HUES64 (cell line): Measurements from ENCODE around the gene ZBTB39.
"Not testable (repeated sequence)": the region's sequence is repeated elsewhere in the genome, so short reads cannot be mapped to it uniquely, and the experiment has no call there.

Experiments used
- H3K27ac ChIP-seq: 2 replicates; pipeline ENCODE4 v1.7.0; 2013; ENCODE audit warnings: low read depth, low read length, inconsistent platforms
- H3K27me3 ChIP-seq: 2 replicates; pipeline ENCODE4 v1.6.1; 2013; ENCODE audit warnings: mild to moderate bottlenecking, low read length; ENCODE audit not compliant: insufficient read depth
- H3K36me3 ChIP-seq: 2 replicates; pipeline ENCODE4 v1.6.1; 2013; ENCODE audit warnings: mild to moderate bottlenecking, low read length; ENCODE audit not compliant: insufficient read depth
- H3K4me1 ChIP-seq: 2 replicates; pipeline ENCODE4 v1.6.1; 2013; ENCODE audit warnings: mild to moderate bottlenecking, low read length, moderate library complexity; ENCODE audit not compliant: insufficient read depth
- H3K4me3 ChIP-seq: 2 replicates; pipeline ENCODE4 v1.5.1; 2013; ENCODE audit warnings: mild to moderate bottlenecking, low read length, moderate library complexity
- H3K9ac ChIP-seq: 2 replicates; pipeline ENCODE4 v1.6.1; 2013; ENCODE audit warnings: mild to moderate bottlenecking, low read depth, low read length
- H3K9me3 ChIP-seq: 2 replicates; pipeline ENCODE4 v1.6.1; 2013; ENCODE audit warnings: low read depth, low read length; ENCODE audit not compliant: insufficient read depth
- WGBS: fragments of 150-250, 120-280 bp; methylation state at CpG from one replicate; pipeline ENCODE4 v1.1.7; 2013; ENCODE audit warnings: missing lambda C conversion rate; 5-methylcytosine and 5-hydroxymethylcytosine counted together

Gene ZBTB39

GRCh38 chr12:56989861-56990610 lies 16.3 kb downstream of the ZBTB39 start:
- H3K9me3 ChIP-seq = no peaks in the 10 kb centered on the region
- peaks cover 7% of the 10 kb centered on the region; the same call in 1 of the 2 replicates for H3K4me1 ChIP-seq
- H3K27me3 ChIP-seq = no peaks in the 10 kb centered on the region
- no peak overlapping the region for H3K4me3 ChIP-seq
- H3K9ac ChIP-seq = no peak overlapping the region
- H3K27ac ChIP-seq = no peak overlapping the region
- over 99% methylated on average over 6 of the region's 7 CpGs for WGBS
- H3K36me3 ChIP-seq = no peaks in the 10 kb centered on the region

- WGBS = 78% methylated on average over 5 of the region's 5 CpGs
- Histone ChIP-seq H3K27ac (no peak overlapping the region), H3K27me3 (no peaks in the 10 kb centered on the region), H3K4me3 (no peak overlapping the region), H3K36me3 (no peaks in the 10 kb centered on the region), H3K9ac (no peak overlapping the region), H3K4me1 (peaks cover 7% of the 10 kb centered on the region; the same call in 1 of the 2 replicates), H3K9me3 (no peaks in the 10 kb centered on the region)
These were observed 18.1 kb downstream of the ZBTB39 start for GRCh38 chr12:56988207-56988739.

- Histone ChIP-seq H3K4me1 (peaks cover 7% of the 10 kb centered on the region; the same call in 1 of the 2 replicates), H3K4me3 (no peak overlapping the region), H3K27me3 (no peaks in the 10 kb centered on the region), H3K9ac (no peak overlapping the region), H3K36me3 (no peaks in the 10 kb centered on the region), H3K27ac (no peak overlapping the region), H3K9me3 (no peaks in the 10 kb centered on the region)
- 34% methylated on average over 11 of the region's 11 CpGs for WGBS
These were observed 18.7 kb downstream of the ZBTB39 start for GRCh38 chr12:56987551-56988053.

- H3K4me1 ChIP-seq = peaks cover 7% of the 10 kb centered on the region; the same call in 1 of the 2 replicates
- no peak overlapping the region for H3K27ac ChIP-seq
- no peak overlapping the region for H3K9ac ChIP-seq
- no peaks in the 10 kb centered on the region for H3K9me3 ChIP-seq
- H3K36me3 ChIP-seq = no peaks in the 10 kb centered on the region
- no peaks in the 10 kb centered on the region for H3K27me3 ChIP-seq
- no peak overlapping the region for H3K4me3 ChIP-seq
These were observed 19.3 kb downstream of the ZBTB39 start for GRCh38 chr12:56987011-56987410.

- H3K9ac ChIP-seq, H3K4me3 ChIP-seq, H3K36me3 ChIP-seq, H3K27me3 ChIP-seq, H3K9me3 ChIP-seq, H3K4me1 ChIP-seq, H3K27ac ChIP-seq: not testable (repeated sequence)
- 65% methylated on average over 4 of the region's 6 CpGs for WGBS
These were observed 20.6 kb downstream of the ZBTB39 start for GRCh38 chr12:56985714-56986113.

GRCh38 chr12:56983386-56983785 lies 23.0 kb downstream of the ZBTB39 start:
- no peaks in the 10 kb centered on the region for H3K27me3 ChIP-seq
- H3K36me3 ChIP-seq = no peaks in the 10 kb centered on the region
- 91% methylated on average over 4 of the region's 4 CpGs for WGBS
- H3K9me3 ChIP-seq = no peaks in the 10 kb centered on the region
- peaks cover 7% of the 10 kb centered on the region; the same call in 1 of the 2 replicates for H3K4me1 ChIP-seq
- H3K27ac ChIP-seq = no peak overlapping the region
- H3K9ac ChIP-seq = no peak overlapping the region
- no peak overlapping the region for H3K4me3 ChIP-seq

GRCh38 chr12:56982578-56983236 lies 23.6 kb downstream of the ZBTB39 start:
- not testable (repeated sequence) for H3K4me1 ChIP-seq, H3K27me3 ChIP-seq, H3K9ac ChIP-seq, H3K27ac ChIP-seq, H3K4me3 ChIP-seq, H3K9me3 ChIP-seq, H3K36me3 ChIP-seq
- 88% methylated on average over 3 of the region's 3 CpGs for WGBS

GRCh38 chr12:56980941-56981530 lies 25.3 kb downstream of the ZBTB39 start:
- Histone ChIP-seq H3K9ac (no peak overlapping the region), H3K4me3 (no peak overlapping the region), H3K27me3 (no peaks in the 10 kb centered on the region), H3K4me1 (no peaks in the 10 kb centered on the region), H3K27ac (no peak overlapping the region), H3K9me3 (no peaks in the 10 kb centered on the region), H3K36me3 (no peaks in the 10 kb centered on the region)
- 94% methylated on average over 4 of the region's 4 CpGs for WGBS

- H3K9me3 ChIP-seq = no peaks in the 10 kb centered on the region
- H3K9ac ChIP-seq = no peak overlapping the region
- 90% methylated on average over 6 of the region's 6 CpGs for WGBS
- H3K4me1 ChIP-seq = no peaks in the 10 kb centered on the region
- no peaks in the 10 kb centered on the region for H3K36me3 ChIP-seq
- no peak overlapping the region for H3K4me3 ChIP-seq
- no peaks in the 10 kb centered on the region for H3K27me3 ChIP-seq
- H3K27ac ChIP-seq = no peak overlapping the region
These were observed 26.1 kb downstream of the ZBTB39 start for GRCh38 chr12:56980268-56980667.

- Histone ChIP-seq H3K27ac (no peak overlapping the region), H3K9me3 (no peaks in the 10 kb centered on the region), H3K27me3 (no peaks in the 10 kb centered on the region), H3K4me3 (no peak overlapping the region), H3K36me3 (no peaks in the 10 kb centered on the region), H3K4me1 (no peaks in the 10 kb centered on the region), H3K9ac (no peak overlapping the region)
- 87% methylated on average over 3 of the region's 3 CpGs for WGBS
These were observed 26.7 kb downstream of the ZBTB39 start for GRCh38 chr12:56979628-56980027.
